K562 (cell line): ENCODE results near the gene FIG4. TPM values are rescaled to one million over a fixed set of nuclear protein-coding genes. Genes with fewer than 3 reads are reported as not detected.

ENCODE experiments used
- ATF2 ChIP-seq: sonication (generic); formaldehyde crosslinking; IDR thresholded peaks from 2 replicates; pipeline ENCODE4 v1.8.1; 2022; ENCODE audit warnings: missing genetic modification reagents
- ATF6 ChIP-seq: sonication (generic); formaldehyde crosslinking; IDR thresholded peaks from 2 replicates; pipeline ENCODE4 v1.4.0; 2020; ENCODE audit warnings: mild to moderate bottlenecking, missing genetic modification reagents
- TSHZ1 ChIP-seq: fragments of 250-450 bp; sonication (Bioruptor Pico); IDR thresholded peaks from 2 replicates; pipeline ENCODE4 v1.4.0; 2020; ENCODE audit warnings: mild to moderate bottlenecking, moderate library complexity
- polyA plus RNA-seq, 8 experiments: library from polyadenylated mRNA; depleted of rRNA in 4 of 8; stranded (reverse) in 5 of 8; unstranded in 3 of 8; fragments of >200 nt; fragmentation: Nextera tagmentation in 2 of 8; fragmentation: Illumina TruSeq in 1 of 8; extraction: Ambion mirVana in 2 of 8; extraction: Trizol in 1 of 8; gene quantifications; 2 replicates each; pipeline versions ENCODE4 v1.2.1 to v1.2.3, GENCODE V29; 2011 to 2014; ENCODE audit warnings: inconsistent platforms in 1 of 8, missing spikeins in 1 of 8
- total RNA-seq, 7 experiments: library from RNA; depleted of rRNA in 6 of 7; stranded (reverse); fragments of >200 nt in 6 of 7; fragmentation: Illumina TruSeq in 2 of 7; extraction: Trizol in 2 of 7; gene quantifications; 2 replicates each; pipeline versions ENCODE4 v1.2.1 to v1.2.3, GENCODE V29; 2011 to 2021; ENCODE audit warnings: low replicate concordance in 1 of 7

The FIG4 gene
- total and polyA plus RNA-seq, 9 of the 15 experiments (the other 6 are each of a cell fraction or from before 2014, with no cell fraction given), result 1.5 to 6.8 (median 4.3) TPM

- TF ChIP-seq ATF6 (CRISPR knock-in tag) (no peak), TSHZ1 (CRISPR knock-in tag) (no peak), ATF2 (CRISPR knock-in tag) (no peak)
Measured at GRCh38 chr6:109853426-109853825, 162.3 kb downstream of the FIG4 start (continued).
